Fibroblast of the aortic adventitia (primary cell): Measurements from ENCODE around the gene ABHD1. TPM values are rescaled to one million over a fixed set of nuclear protein-coding genes. Genes with fewer than 3 reads are reported as not detected.
"Not testable (repeated sequence)": the region's sequence is repeated elsewhere in the genome, so short reads cannot be mapped to it uniquely, and the experiment has no call there.

Experiments
- DNase-seq: peaks from one replicate; pipeline ENCODE4 v3.0.0-alpha.2; 2010; ENCODE audit warnings: low read depth
- H3K4me3 ChIP-seq: 2 replicates; pipeline ENCODE4 v1.5.1; 2011; ENCODE audit warnings: low read depth, mild to moderate bottlenecking, control low read depth, low read length, moderate library complexity
- CTCF ChIP-seq: IDR thresholded peaks from 2 replicates; pipeline ENCODE4 v1.5.1; 2011; ENCODE audit warnings: mild to moderate bottlenecking, low read length, control low read depth, inconsistent platforms; ENCODE audit not compliant: insufficient read depth
- total RNA-seq: library from RNA; depleted of rRNA; stranded (reverse); fragments of >200 nt; gene quantifications from 2 replicates; pipeline ENCODE4 v1.2.3, GENCODE V29; 2012; ENCODE audit warnings: low replicate concordance

ABHD1 gene
- total RNA-seq, 1 donor = 0.09 TPM

- H3K4me3 ChIP-seq = peak overlapping the region; percentile 67
- TF ChIP-seq CTCF = no peak
- no peak for DNase-seq
Observed at GRCh38 chr2:27117995-27118524, 5.6 kb upstream of the ABHD1 start.

GRCh38 chr2:27118525-27119329, 4.9 kb upstream of the ABHD1 start, which contains the start of gene CGREF1:
Gene CGREF1, minus strand, starts transcription at chr2:27119128. Its CDS starts 14,762 bp downstream, at chr2:27104366.
- no peak for TF ChIP-seq CTCF
- no peak for DNase-seq
- peak within 1 kb of the TSS; percentile 67 for H3K4me3 ChIP-seq

GRCh38 chr2:27119330-27119670, 4.3 kb upstream of the ABHD1 start:
- peak overlapping the region; percentile 67 for H3K4me3 ChIP-seq
- not testable (repeated sequence) for DNase-seq

DNA sequence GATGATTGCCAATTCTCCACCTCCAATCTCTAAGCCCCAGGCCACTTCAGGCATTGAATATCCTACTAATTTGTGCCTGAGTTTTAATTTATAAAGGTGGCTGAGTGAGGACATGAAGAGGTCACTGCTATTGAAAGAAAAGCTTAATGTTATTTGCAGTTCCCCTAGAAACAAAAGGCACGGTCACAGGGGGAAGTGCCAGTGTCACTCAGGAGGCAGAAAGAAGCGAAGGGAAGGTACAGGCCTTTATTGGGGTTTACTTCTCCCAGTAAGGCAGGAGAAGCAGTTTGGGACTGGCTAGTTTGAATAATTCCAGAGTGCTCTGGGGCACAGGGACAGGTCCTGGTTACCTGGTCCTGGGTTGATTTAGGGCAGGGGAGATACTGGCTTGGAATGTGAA, 1.7 kb upstream of the ABHD1 start:
- no peak overlapping the region for H3K4me3 ChIP-seq
- no peak for DNase-seq
- TF ChIP-seq CTCF = no peak

- no peak for TF ChIP-seq CTCF
- H3K4me3 ChIP-seq = no peak overlapping the region
- DNase-seq = no peak
Observed at GRCh38 chr2:27122791-27123190, 824 bp upstream of the ABHD1 start.

DNA sequence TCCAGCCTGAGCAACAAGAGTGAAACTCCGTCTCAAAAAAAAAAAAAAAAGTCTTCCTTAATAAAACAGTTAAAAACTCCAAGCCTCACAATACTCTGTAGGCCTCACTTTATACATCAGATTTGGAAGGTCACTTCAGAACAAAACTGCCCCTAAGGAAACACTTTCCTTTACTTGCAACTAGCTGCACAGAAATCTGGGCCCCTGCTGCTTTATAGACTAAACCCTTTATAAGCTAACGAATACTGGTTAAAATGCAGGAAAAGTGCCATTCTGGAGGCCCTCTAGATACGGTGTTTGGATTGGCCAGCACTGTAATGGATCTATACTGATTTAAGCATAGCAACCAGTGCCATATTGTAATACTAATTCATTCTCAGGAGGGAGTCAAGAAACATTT, 1.5 kb downstream of the ABHD1 start:
- no peak for TF ChIP-seq CTCF
- DNase-seq = no peak
- H3K4me3 ChIP-seq = no peak overlapping the region

DNA sequence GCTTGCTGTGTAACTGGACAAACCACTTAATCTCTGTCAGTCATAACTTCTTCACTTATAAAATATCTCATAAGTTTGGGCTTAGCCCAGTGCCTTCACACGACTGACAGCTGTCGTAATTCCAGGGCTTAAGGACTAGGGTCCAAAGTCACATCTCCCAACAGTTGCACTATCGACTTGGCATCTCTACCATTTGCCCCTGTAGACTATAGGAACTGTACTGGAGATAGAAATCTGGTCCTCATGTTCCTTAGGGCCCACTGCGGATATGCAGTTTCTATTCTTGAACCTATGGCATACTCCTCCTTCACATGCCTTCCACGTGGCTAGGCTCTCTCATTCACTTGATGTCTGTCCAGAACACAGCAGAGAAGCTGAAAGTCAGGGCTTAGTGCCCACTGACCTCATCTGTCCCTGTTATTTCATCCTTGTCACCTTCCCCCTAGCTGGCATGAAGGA, 2.7 kb downstream of the ABHD1 start:
- TF ChIP-seq CTCF = no peak
- DNase-seq = no peak
- H3K4me3 ChIP-seq = no peak overlapping the region
